IMR-90 (cell line): ENCODE data around the gene KTN1.

ENCODE experiments used
- BHLHE40 ChIP-seq: fragments of 150-350 bp; IDR thresholded peaks from 2 replicates; pipeline ENCODE4 v1.6.1; 2016; ENCODE audit warnings: mild to moderate bottlenecking, low read depth, low read length
- CEBPB ChIP-seq: IDR thresholded peaks from 2 replicates; pipeline ENCODE4 v1.6.1; 2012; ENCODE audit warnings: low read depth, low read length, improper control_type of control experiment
- CHD1 ChIP-seq: IDR thresholded peaks from 2 replicates; pipeline ENCODE4 v1.6.1; 2012; ENCODE audit warnings: low read depth, low read length, improper control_type of control experiment
- ELK1 ChIP-seq: fragments of 150-350 bp; IDR thresholded peaks from 2 replicates; pipeline ENCODE4 v1.6.1; 2016; ENCODE audit warnings: low read depth, mild to moderate bottlenecking, low read length, moderate library complexity, borderline replicate concordance
- FOS ChIP-seq: fragments of 150-350 bp; IDR thresholded peaks from 2 replicates; pipeline ENCODE4 v1.6.1; 2016; ENCODE audit warnings: low read depth, low read length
- MAFK ChIP-seq: IDR thresholded peaks from 2 replicates; pipeline ENCODE4 v1.6.1; 2012; ENCODE audit warnings: low read depth, low read length, improper control_type of control experiment
- MAZ ChIP-seq: IDR thresholded peaks from 2 replicates; pipeline ENCODE4 v1.6.1; 2012; ENCODE audit warnings: low read depth, mild to moderate bottlenecking, low read length, improper control_type of control experiment, moderate library complexity, borderline replicate concordance
- POLR2A ChIP-seq: IDR thresholded peaks from 2 replicates; pipeline ENCODE4 v1.6.1; 2012; ENCODE audit warnings: mild to moderate bottlenecking, low read depth, low read length
- SMC3 ChIP-seq: fragments of 150-350 bp; IDR thresholded peaks from 2 replicates; pipeline ENCODE4 v1.6.1; 2016; ENCODE audit warnings: low read depth, mild to moderate bottlenecking, antibody characterized with exemption, low read length, moderate library complexity
- USF2 ChIP-seq: fragments of 150-350 bp; IDR thresholded peaks from 2 replicates; pipeline ENCODE4 v1.6.1; 2017; ENCODE audit warnings: mild to moderate bottlenecking, antibody characterized with exemption, low read length, low read depth
- TF ChIP-seq, protein P1 (sequence below): conservative IDR thresholded peaks from 2 replicates; pipeline ENCODE4 v1.5.1; 2012; ENCODE audit warnings: mild to moderate bottlenecking, low read depth, low read length, improper control_type of control experiment

DNA sequence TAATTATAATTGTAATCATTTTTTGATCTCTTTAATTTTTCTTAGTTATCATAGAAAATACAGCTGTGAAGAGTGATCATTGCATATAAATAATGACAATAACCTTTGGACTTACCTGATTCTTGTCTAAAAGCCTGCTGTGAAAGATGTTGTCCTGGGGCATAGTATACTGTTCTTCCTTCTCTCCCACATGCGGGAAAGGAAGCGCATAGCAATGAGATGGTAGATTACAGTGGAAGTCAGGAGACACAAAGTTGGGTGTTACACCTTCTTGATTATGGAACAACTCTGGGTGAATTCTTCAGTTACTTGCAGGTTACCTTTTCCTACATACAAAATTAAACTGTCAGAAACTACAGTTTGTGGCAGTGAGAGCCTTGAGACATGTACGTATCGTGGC, 140.8 kb downstream of the KTN1 start:
- TF ChIP-seq FOS: no peak
- no peak for TF ChIP-seq POLR2A
- TF ChIP-seq, protein P1, sequence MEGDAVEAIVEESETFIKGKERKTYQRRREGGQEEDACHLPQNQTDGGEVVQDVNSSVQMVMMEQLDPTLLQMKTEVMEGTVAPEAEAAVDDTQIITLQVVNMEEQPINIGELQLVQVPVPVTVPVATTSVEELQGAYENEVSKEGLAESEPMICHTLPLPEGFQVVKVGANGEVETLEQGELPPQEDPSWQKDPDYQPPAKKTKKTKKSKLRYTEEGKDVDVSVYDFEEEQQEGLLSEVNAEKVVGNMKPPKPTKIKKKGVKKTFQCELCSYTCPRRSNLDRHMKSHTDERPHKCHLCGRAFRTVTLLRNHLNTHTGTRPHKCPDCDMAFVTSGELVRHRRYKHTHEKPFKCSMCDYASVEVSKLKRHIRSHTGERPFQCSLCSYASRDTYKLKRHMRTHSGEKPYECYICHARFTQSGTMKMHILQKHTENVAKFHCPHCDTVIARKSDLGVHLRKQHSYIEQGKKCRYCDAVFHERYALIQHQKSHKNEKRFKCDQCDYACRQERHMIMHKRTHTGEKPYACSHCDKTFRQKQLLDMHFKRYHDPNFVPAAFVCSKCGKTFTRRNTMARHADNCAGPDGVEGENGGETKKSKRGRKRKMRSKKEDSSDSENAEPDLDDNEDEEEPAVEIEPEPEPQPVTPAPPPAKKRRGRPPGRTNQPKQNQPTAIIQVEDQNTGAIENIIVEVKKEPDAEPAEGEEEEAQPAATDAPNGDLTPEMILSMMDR: no peak
- TF ChIP-seq SMC3: no peak
- TF ChIP-seq USF2: no peak
- no peak for TF ChIP-seq CHD1
- TF ChIP-seq BHLHE40: no peak
- TF ChIP-seq ELK1: no peak
- TF ChIP-seq MAFK: no peak
- no peak for TF ChIP-seq CEBPB
- TF ChIP-seq MAZ: no peak
